ENCODE results near the gene ADGRE1.
"Not testable (repeated sequence)": the region's sequence is repeated elsewhere in the genome, so short reads cannot be mapped to it uniquely, and the experiment has no call there.

ADGRE1 gene

GRCh38 chr19:6887316-6887715, at the start of gene ADGRE1:
TSS of gene ADGRE1 (plus strand) at chr19:6887579. CDS start at chr19:6887609, 30 bp downstream.
- no peak for DNase-seq (ENCODE audit: low spot score)

- DNase-seq (ENCODE audit: low spot score), result no peak
Observed at GRCh38 chr19:6838062-6838655, 49.2 kb upstream of the ADGRE1 start.

- DNase-seq (ENCODE audit: low spot score), result no peak
Observed at GRCh38 chr19:6842871-6843607, 44.3 kb upstream of the ADGRE1 start.

- no peak for DNase-seq (ENCODE audit: low spot score)
Observed at GRCh38 chr19:6847828-6848200, 39.6 kb upstream of the ADGRE1 start.

GRCh38 chr19:6848986-6849385, 38.4 kb upstream of the ADGRE1 start:
- DNase-seq (ENCODE audit: low spot score), result no peak

- DNase-seq (ENCODE audit: low spot score), result no peak
Observed at GRCh38 chr19:6849876-6850275, 37.5 kb upstream of the ADGRE1 start.

GRCh38 chr19:6851359-6851758, 36.0 kb upstream of the ADGRE1 start:
- DNase-seq (ENCODE audit: low spot score), result no peak

GRCh38 chr19:6852001-6852400, 35.4 kb upstream of the ADGRE1 start:
- no peak for DNase-seq (ENCODE audit: low spot score)

- DNase-seq (ENCODE audit: low spot score), result no peak
Observed at GRCh38 chr19:6853868-6854267, 33.5 kb upstream of the ADGRE1 start.

GRCh38 chr19:6854758-6855157, 32.6 kb upstream of the ADGRE1 start:
- no peak for DNase-seq (ENCODE audit: low spot score)

GRCh38 chr19:6856749-6857372, 30.5 kb upstream of the ADGRE1 start:
- no peak for DNase-seq (ENCODE audit: low spot score)

GRCh38 chr19:6861683-6862286, 25.6 kb upstream of the ADGRE1 start:
- no peak for DNase-seq (ENCODE audit: low spot score)

- peak; percentile 81 for DNase-seq (ENCODE audit: low spot score)
Observed at GRCh38 chr19:6862673-6863078, 24.7 kb upstream of the ADGRE1 start.

GRCh38 chr19:6864325-6864940, 22.9 kb upstream of the ADGRE1 start:
- no peak for DNase-seq (ENCODE audit: low spot score)

GRCh38 chr19:6865849-6866248, 21.5 kb upstream of the ADGRE1 start:
- no peak for DNase-seq (ENCODE audit: low spot score)

- DNase-seq (ENCODE audit: low spot score), result no peak
Observed at GRCh38 chr19:6866741-6867151, 20.6 kb upstream of the ADGRE1 start.

GRCh38 chr19:6868351-6868750, 19.0 kb upstream of the ADGRE1 start:
- DNase-seq (ENCODE audit: low spot score), result no peak

GRCh38 chr19:6869151-6869882, 18.1 kb upstream of the ADGRE1 start:
- not testable (repeated sequence) for DNase-seq (ENCODE audit: low spot score)

- no peak for DNase-seq (ENCODE audit: low spot score)
Observed at GRCh38 chr19:6873708-6874431, 13.5 kb upstream of the ADGRE1 start.

GRCh38 chr19:6875218-6875617, 12.2 kb upstream of the ADGRE1 start:
- DNase-seq (ENCODE audit: low spot score), result no peak

GRCh38 chr19:6876748-6877147, 10.6 kb upstream of the ADGRE1 start:
- no peak for DNase-seq (ENCODE audit: low spot score)

All from AG08395 (cell line).